Central memory CD4-positive, alpha-beta T cell (primary cell): Measurements from ENCODE around the gene GIPC2.
"Not testable (repeated sequence)": the region's sequence is repeated elsewhere in the genome, so short reads cannot be mapped to it uniquely, and the experiment has no call there.

Experiments used
- DNase-seq: peaks from one replicate; pipeline ENCODE4 v3.0.0; 2022

The GIPC2 gene

DNA sequence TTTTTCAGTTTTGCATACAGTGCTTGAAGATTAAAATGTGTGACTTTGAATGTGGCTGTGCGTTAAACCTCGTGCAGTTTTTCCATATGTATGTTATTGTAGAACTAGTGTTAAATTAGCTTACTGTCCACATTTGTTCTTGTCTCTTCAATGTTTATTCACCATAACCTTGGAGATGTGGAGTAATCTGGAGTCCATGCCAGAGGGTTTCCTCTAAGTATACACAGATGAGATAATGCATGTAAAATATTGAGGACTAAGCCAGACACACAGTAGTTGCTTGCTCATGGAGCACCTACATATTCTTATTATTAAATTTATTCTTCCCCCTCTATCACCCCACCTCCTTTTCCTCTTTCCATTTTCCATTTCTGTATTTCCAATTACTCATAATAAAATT is 7.7 kb upstream of the GIPC2 start:
- no peak for DNase-seq

DNA sequence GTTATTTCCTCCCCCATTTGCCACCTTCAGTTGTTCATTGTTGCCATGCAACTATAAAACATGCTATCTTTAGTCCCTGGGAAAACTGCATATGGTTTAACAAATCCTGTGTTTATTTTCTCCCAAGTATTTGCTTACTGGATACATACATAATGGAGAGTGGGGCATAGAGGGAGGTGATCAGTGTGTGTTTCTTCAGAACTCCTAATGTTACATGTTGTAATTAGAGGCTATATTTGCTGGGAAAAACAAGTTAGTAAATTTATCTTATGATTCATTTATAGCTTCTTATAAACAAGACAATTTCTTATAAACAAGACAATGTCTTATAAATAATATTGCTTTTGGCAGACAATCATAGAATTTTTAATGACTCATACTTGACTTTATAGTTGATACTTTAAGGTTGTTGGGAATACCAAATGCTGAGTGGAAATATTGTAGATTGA is 7.3 kb upstream of the GIPC2 start:
- DNase-seq = no peak

GRCh38 chr1:78040484-78041089 is 5.2 kb upstream of the GIPC2 start:
- no peak for DNase-seq

GRCh38 chr1:78043436-78043835 is 2.3 kb upstream of the GIPC2 start:
- DNase-seq = no peak

DNA sequence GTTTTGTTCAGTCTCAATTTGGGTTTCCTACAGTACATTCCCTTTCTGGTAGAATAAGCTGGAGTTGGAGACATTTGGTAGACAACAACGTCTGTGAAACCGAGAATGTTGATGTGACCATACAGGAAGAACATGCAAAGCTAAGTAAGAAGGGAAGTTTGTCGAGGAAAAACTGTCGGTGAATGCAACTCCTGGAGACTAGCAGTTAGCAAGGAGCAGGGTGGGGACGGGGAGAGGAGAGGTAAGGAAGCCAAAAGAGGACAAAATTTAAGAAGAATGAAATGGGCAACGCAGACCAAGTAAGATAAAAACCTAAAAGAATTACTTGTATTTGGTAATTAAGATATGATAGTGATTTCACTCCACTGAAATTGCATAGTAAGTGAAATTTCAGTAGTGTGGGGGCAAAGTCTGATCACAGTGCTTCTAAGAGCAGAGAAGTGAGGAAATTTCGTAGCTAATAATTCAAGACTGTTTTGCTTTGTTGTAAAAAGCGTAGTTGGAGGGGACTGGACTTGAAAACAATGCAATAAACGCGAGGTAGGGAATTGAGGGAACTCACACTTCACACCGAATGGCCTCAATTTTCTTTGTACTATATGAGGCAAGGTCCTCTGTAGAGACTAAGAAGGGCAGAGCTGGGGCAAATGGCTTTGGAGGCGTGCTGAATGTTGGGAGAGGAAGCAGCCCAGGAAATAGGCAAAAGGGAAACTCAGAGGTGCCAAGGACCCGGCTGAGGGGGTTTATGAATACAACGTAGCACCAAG is 787 bp upstream of the GIPC2 start:
- DNase-seq = no peak

- no peak for DNase-seq
These were observed 222 bp upstream of the GIPC2 start for GRCh38 chr1:78045563-78045925.

- DNase-seq = no peak
These were observed 1.3 kb downstream of the GIPC2 start for GRCh38 chr1:78047106-78047505.

DNA sequence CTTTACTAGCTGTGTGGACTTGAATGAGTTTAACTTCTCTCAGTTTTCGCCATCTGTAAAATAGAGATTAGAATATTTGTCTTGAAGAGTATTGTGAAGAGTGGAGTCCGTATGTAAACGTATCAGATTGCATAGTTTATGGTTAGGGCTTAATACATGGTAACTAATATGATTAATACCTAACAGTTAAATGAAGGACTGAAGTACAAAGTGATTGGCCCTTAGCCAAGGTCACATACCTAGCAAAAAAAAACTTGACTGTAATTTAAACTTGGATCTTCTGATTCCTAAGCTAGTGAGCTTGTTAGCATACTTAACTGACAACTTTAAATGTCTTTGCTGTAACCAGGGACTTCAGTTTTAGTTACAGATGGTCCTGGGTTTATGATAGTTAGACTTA is 1.9 kb downstream of the GIPC2 start:
- no peak for DNase-seq

DNA sequence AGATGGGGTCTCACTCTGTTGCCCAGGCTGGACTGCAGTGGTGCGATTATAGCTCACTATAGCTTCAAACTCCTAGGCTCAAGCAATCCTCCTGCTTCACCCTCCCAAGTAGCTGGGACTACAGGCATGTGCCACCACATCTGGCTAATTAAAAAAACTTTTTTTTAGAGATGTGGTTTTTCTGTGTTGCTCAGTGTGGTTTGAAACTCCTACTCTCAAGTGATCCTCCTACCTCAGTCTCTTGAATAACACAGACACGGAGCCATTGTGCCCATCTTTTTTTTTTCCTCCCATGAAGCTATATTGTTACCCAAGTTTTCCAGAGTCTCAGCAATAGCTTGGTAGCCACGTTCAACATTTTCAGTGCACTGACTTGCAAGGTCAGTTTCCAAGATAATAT is 2.7 kb downstream of the GIPC2 start:
- DNase-seq = no peak

DNA sequence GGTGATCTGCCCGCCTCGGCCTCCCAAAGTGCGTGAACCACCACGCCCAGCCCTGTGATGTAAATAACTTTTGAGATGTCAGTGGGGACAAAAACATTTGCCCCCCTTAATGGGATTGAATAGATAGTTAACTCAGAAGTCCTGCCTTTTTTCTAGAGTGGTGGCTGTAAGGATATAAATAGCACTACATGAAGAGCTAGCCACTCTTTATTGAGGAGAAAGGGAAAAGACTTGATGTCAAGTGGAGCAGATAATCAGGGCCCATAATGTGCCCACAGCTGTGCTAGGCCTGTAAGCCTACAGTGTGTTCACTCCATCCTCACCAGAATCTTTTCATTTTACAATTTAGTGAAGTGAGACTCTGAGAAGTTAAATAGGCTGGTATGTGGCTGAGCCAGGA is 3.6 kb downstream of the GIPC2 start:
- DNase-seq = no peak

DNA sequence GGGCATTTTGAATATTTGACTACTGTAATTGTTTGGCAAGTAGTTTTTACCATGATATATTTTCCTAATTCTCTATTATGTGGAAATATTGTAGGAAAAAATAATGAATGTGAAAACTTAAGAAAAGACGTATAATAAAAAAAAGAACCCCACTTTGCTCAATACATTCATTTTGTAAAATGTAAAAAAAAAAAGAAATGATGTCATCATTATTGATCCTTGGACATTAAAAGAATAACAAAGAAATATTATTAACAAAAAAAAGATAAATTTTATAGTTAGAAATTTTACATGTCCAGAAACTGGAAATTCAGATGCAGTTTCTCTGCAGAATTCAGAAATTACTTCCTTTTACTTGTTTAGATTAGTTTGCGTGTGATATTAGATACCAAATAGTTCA is 5.2 kb downstream of the GIPC2 start:
- DNase-seq = no peak

DNA sequence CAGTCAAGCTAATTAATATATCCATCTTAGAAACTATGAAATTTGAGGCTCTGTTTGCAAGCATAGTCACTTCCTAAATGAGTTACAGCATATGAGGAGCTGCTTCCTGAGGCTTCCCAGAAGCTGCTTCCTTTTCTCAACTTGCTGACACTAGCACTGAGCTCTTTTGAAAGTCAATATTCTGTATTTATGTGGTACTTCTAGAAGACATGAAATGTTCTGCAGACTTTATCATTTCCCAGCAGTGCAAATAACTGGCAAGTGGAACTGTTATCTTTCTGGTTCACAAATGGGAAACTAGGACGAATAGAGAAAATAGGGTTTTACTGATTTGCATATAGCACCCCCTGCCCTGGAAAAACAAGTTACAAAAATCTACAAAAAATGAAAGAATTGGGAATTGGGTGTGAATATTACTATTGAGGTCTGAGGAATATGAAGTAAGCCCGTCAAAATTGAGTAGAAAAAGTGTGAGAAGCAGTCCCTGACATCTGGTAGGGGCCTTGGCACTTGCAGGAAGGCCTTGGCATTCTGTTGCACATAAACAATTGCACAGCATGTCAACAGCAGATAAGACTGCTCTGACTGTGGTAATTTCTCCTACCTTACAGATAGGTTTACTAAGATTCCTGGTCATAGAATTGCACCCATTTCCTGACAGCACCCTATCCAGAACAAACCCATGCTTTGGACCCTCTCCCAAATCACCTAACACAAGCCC is 7.1 kb downstream of the GIPC2 start:
- no peak for DNase-seq

GRCh38 chr1:78053498-78053897 is 7.7 kb downstream of the GIPC2 start:
- DNase-seq = no peak

DNA sequence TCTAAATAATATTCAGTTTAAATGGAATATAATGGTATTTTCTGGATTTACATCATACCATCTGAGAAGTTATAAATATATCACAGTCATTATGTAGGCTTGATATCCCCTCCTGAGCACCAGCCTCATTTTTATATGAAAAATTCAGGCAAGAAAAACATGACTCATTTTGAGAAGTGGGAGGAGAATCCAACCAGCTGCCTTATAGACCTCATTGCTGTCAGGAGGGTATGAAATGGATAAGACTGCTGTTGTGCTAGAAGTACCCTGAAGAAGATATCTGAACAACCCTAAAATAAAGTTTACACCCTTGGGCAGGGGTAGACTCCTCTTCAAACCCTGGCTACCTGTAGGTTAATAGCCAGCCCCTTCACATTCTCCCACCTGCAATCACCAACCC is 8.8 kb downstream of the GIPC2 start:
- DNase-seq = no peak

- DNase-seq = no peak
These were observed 9.2 kb downstream of the GIPC2 start for GRCh38 chr1:78054972-78055371.

DNA sequence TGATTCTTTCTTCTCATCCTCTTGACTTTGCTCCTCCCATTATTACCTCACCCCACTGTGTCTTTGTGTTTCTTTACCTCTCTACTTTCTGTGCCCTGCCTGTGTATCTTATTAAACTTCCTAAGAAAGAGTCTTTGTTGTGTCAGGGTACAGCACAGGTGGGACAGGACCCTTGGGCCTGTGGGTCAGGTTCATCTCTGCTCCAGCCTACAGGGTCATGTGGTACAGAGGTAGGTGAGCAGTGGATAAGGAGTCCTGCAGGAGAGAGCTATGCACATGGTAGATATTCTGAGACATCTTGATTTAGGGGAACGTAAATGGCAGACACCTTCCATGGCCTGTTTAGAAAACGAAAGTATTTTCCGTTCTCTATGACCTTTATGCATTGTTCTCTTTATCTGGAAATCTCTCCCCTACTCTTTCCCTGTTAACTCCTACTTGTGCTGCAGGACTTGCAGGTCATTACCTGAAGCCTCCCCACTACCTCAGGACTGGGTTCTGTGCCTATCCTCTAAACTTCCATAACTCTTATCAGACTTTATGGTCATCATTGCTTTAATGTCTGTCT is 9.9 kb downstream of the GIPC2 start:
- no peak for DNase-seq

- DNase-seq = no peak
These were observed 12.9 kb downstream of the GIPC2 start for GRCh38 chr1:78058670-78059069.

DNA sequence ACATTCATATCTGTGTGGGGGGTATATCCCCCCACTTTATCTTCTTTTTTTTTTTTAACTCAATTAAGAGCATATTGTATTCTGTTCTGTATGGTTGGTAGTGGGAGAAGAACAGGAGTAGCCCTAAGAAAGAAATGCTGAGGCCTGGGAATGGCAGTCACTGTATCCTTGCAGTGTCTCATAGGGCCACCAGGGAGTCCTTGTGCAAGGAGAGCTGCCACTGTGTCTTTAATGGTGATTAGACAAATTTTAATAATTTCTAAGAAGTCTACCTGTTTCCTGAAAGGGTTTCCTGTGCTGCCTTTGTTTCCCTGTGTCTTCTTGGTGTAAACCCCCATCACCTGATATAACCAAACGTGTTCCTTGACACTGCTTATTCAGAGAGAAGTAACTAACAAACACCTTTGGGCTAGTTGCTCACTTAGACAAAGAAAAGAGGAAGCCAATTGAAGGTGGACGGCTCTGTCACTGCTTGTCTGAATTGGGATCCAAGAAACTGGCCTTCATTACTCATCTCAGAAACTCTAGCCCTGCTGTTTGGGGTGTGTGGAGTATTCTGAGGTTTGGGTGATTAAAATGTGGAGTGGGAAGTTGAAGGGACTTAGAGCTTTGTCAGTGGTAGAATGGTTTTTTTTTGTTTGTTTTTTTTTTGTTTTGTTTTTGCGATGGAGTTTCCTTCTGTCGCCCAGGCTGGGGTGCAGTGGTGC is 15.2 kb downstream of the GIPC2 start:
- DNase-seq = no peak

GRCh38 chr1:78061825-78062523 is 16.2 kb downstream of the GIPC2 start:
- no peak for DNase-seq

GRCh38 chr1:78064886-78065285 is 19.1 kb downstream of the GIPC2 start:
- DNase-seq = not testable (repeated sequence)

DNA sequence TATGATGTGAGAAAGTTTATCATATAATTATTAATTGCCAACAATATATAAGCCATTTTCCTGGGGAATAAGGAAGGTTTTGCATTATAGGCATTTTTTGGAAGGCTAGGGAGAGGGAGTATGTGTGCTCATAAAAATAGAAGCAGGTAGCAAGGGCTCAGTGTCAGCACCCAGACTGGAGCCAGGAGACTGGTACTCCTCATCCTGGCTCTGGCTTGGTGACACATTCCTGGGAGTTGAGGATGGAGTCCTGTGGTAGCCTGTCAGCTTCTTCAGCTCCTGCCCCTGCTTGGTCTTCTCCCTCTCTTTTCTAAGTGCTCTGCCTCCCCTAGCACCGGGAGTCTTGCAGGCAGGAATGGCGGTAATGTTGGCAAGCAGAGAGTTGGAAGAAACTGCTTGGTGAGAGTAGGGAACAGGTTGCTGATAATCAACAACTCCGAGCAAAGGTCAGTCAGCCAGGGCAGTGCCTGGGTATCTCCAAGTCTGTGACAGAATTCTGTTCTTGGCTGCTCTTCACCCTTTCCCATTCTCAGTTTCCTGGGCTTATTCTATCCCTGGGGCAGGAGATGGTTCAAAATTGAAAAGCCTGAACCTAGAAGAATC is 23.0 kb downstream of the GIPC2 start:
- DNase-seq = no peak

- DNase-seq = no peak
These were observed 24.0 kb downstream of the GIPC2 start for GRCh38 chr1:78069784-78070183.
